ENCODE results near the gene SSTR3.

DNA sequence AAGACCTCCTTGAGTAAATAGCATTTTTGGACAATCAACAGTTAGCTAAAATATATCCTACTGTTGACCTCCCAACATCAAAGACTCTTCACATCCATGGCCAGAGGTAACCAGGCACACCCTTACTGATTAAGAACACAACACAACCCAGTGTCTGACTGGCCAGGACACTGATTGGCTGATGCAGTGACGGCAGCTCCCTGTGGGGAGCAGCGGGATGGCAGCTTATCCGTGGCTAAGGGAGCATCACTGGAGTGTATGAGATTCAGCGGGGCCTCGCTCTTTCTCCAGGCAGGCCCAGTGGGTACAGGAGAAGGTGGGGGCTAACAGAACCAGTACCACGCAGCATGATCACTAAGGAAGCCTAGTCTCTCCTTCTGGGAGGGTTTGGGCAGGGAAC, 52.2 kb downstream of the SSTR3 start:
- TF ChIP-seq, protein P1, sequence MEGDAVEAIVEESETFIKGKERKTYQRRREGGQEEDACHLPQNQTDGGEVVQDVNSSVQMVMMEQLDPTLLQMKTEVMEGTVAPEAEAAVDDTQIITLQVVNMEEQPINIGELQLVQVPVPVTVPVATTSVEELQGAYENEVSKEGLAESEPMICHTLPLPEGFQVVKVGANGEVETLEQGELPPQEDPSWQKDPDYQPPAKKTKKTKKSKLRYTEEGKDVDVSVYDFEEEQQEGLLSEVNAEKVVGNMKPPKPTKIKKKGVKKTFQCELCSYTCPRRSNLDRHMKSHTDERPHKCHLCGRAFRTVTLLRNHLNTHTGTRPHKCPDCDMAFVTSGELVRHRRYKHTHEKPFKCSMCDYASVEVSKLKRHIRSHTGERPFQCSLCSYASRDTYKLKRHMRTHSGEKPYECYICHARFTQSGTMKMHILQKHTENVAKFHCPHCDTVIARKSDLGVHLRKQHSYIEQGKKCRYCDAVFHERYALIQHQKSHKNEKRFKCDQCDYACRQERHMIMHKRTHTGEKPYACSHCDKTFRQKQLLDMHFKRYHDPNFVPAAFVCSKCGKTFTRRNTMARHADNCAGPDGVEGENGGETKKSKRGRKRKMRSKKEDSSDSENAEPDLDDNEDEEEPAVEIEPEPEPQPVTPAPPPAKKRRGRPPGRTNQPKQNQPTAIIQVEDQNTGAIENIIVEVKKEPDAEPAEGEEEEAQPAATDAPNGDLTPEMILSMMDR (IDR thresholded peaks at IDR 0.05), result no peak
- no peak for TF ChIP-seq EP300 (IDR thresholded peaks at IDR 0.05)
- TF ChIP-seq POLR2A (IDR thresholded peaks at IDR 0.05), result no peak

All from ovary (tissue), 3 donors.